Measurements from ENCODE around the gene ANO10.

DNA sequence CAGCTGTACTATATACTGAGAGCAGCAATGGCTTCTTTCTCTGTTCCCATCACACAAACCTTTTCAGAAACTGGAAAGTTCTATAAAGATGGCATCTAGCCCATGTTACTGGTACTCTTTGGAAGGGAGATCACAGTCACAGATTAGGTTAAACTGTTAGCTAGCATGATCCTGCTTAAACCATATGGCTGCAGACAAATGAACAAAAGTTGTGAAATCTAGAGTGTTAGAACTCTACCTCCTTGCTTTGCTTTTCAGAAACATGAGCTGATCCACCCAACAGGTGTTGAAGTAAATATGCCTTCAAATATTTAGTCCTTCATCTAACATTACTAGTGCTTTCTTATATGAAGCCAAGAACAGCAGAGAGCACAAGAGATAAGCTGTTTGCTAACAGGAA lies 232.9 kb downstream of the ANO10 start:
- TF ChIP-seq, protein P1, sequence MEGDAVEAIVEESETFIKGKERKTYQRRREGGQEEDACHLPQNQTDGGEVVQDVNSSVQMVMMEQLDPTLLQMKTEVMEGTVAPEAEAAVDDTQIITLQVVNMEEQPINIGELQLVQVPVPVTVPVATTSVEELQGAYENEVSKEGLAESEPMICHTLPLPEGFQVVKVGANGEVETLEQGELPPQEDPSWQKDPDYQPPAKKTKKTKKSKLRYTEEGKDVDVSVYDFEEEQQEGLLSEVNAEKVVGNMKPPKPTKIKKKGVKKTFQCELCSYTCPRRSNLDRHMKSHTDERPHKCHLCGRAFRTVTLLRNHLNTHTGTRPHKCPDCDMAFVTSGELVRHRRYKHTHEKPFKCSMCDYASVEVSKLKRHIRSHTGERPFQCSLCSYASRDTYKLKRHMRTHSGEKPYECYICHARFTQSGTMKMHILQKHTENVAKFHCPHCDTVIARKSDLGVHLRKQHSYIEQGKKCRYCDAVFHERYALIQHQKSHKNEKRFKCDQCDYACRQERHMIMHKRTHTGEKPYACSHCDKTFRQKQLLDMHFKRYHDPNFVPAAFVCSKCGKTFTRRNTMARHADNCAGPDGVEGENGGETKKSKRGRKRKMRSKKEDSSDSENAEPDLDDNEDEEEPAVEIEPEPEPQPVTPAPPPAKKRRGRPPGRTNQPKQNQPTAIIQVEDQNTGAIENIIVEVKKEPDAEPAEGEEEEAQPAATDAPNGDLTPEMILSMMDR (IDR thresholded peaks at IDR 0.05; ENCODE audit: borderline replicate concordance, extremely low read depth, low read length, poor library complexity, severe bottlenecking) = no peak
- TF ChIP-seq EZH2 (IDR thresholded peaks at IDR 0.05; ENCODE audit: borderline replicate concordance, low read depth, low read length, severe bottlenecking) = no peak

Measured in DND-41 (cell line).